B cell (primary cell): Measurements from ENCODE around the gene SULT2B1. TPM values are rescaled to one million over a fixed set of nuclear protein-coding genes. Genes with fewer than 3 reads are reported as not detected.

Experiments used
- ATAC-seq: fragments of 200-7000 bp; cut with Tn5 transposase; one replicate; pipeline ENCODE4 v1.10.0; 2021; ENCODE audit warnings: low read depth, mild to moderate bottlenecking, moderate number of reproducible peaks, moderate library complexity
- CTCF ChIA-PET: fragments of 350-600 bp; sonication (Branson Sonifier 250); formaldehyde crosslinking; loops from one replicate; lab custom pipeline; 2021; ENCODE audit warnings: antibody characterized with exemption, inconsistent platforms; lab: Charles Lee
- POLR2A ChIA-PET: fragments of 350-600 bp; sonication (Branson Sonifier 250); formaldehyde crosslinking; loops from one replicate; lab custom pipeline; 2021; ENCODE audit warnings: antibody characterized with exemption; lab: Charles Lee
- DNase-seq: peaks from one replicate; pipeline ENCODE4 v3.0.0; 2013
- H2AFZ ChIP-seq: 2 replicates; pipeline ENCODE4 v1.6.1; 2012; ENCODE audit warnings: mild to moderate bottlenecking, low read depth, low read length; ENCODE audit not compliant: insufficient read depth, poor library complexity, severe bottlenecking
- H3K27ac ChIP-seq, 2 donors: 1 replicate in 1 of 2; 2 replicates in 1 of 2; pipeline ENCODE4 v1.5.1; 2012 to 2013; ENCODE audit warnings: low read length in 2 of 2, mild to moderate bottlenecking in 2 of 2, moderate library complexity in 1 of 2
- H3K27me3 ChIP-seq, 4 experiments: fragments of 200-600 bp in 1 of 4; sonication (generic) in 1 of 4; replicated peaks in 1 of 4; 1 replicate in 2 of 4; 2 replicates in 2 of 4; pipeline versions ENCODE4 v1.6.1 to v1.7.0; 2013 to 2016; ENCODE audit warnings: low read length in 3 of 4, mild to moderate bottlenecking in 2 of 4, mixed read lengths in 1 of 4, moderate library complexity in 1 of 4; ENCODE audit not compliant: insufficient read depth in 4 of 4, control insufficient read depth in 3 of 4; ENCODE audit errors: control extremely low read depth in 1 of 4
- H3K36me3 ChIP-seq, 2 experiments: replicated peaks in 1 of 2; 1 replicate in 1 of 2; 2 replicates in 1 of 2; pipeline versions ENCODE4 v1.6.1 to v1.7.1; 2013; ENCODE audit warnings: low read length in 1 of 2; ENCODE audit not compliant: insufficient read depth in 2 of 2, control insufficient read depth in 1 of 2; ENCODE audit errors: control extremely low read depth in 1 of 2, extremely low read depth in 1 of 2
- H3K4me1 ChIP-seq, 2 donors: fragments of 200-600 bp in 1 of 2; sonication (generic) in 1 of 2; 1 replicate in 1 of 2; 2 replicates in 1 of 2; pipeline versions ENCODE4 v1.5.1 to v1.6.1; 2013 to 2017; ENCODE audit warnings: low read length in 2 of 2; ENCODE audit not compliant: control insufficient read depth in 2 of 2, insufficient read depth in 2 of 2
- H3K4me2 ChIP-seq: replicated peaks from 2 replicates; pipeline ENCODE3; 2012; ENCODE audit warnings: mild to moderate bottlenecking, low read depth, low read length; ENCODE audit not compliant: poor library complexity, severe bottlenecking
- H3K4me3 ChIP-seq, 5 experiments: fragments of 200-600 bp in 1 of 5; sonication (generic) in 1 of 5; 1 replicate in 3 of 5; 2 replicates in 2 of 5; pipeline versions ENCODE4 v1.5.1 to v1.7.0; 2011 to 2016; ENCODE audit warnings: low read length in 4 of 5, mild to moderate bottlenecking in 4 of 5, low read depth in 2 of 5, control low read depth in 1 of 5, moderate library complexity in 1 of 5; ENCODE audit not compliant: insufficient read depth in 1 of 5; ENCODE audit errors: control extremely low read depth in 1 of 5, extremely low read depth in 1 of 5
- H3K79me2 ChIP-seq: fragments of 200-600 bp; sonication (generic); one replicate; pipeline ENCODE4 v1.6.0; 2016; ENCODE audit warnings: low read length; ENCODE audit not compliant: control insufficient read depth, insufficient read depth
- H3K9ac ChIP-seq: fragments of 200-600 bp; sonication (generic); 2 replicates; pipeline ENCODE4 v1.6.1; 2017; ENCODE audit warnings: mild to moderate bottlenecking, low read length, moderate library complexity
- H3K9me3 ChIP-seq, 3 donors: one replicate each; pipeline versions ENCODE4 v1.6.1 to v1.7.1; 2013; ENCODE audit warnings: low read length in 2 of 3; ENCODE audit not compliant: control insufficient read depth in 2 of 3, insufficient read depth in 1 of 3; ENCODE audit errors: control extremely low read depth in 1 of 3
- H4K20me1 ChIP-seq: 2 replicates; pipeline ENCODE4 v1.6.0; 2012; ENCODE audit warnings: mild to moderate bottlenecking, low read length; ENCODE audit not compliant: insufficient read depth, control insufficient read depth, poor library complexity, severe bottlenecking
- H3K27ac Mint-ChIP-seq: one replicate; pipeline ENCODE4 v1.8.0; 2021; ENCODE audit warnings: mixed read lengths
- H3K27me3 Mint-ChIP-seq: one replicate; pipeline ENCODE4 v1.8.0; 2021; ENCODE audit warnings: mixed read lengths
- H3K4me1 Mint-ChIP-seq: one replicate; pipeline ENCODE4 v1.8.0; 2021; ENCODE audit warnings: mixed read lengths
- H3K4me3 Mint-ChIP-seq: one replicate; pipeline ENCODE4 v1.8.0; 2021; ENCODE audit warnings: mixed read lengths
- H3K9me3 Mint-ChIP-seq: one replicate; pipeline ENCODE4 v1.8.0; 2022; ENCODE audit warnings: mixed read lengths; ENCODE audit not compliant: insufficient read depth
- CTCF ChIP-seq: fragments of 200-600 bp; IDR thresholded peaks from one replicate; pipeline ENCODE4 v1.8.0; 2022; ENCODE audit warnings: antibody characterized with exemption, mild to moderate bottlenecking
- EZH2 ChIP-seq: IDR thresholded peaks from 2 replicates; pipeline ENCODE4 v1.6.1; 2012; ENCODE audit warnings: borderline replicate concordance, low read depth, mild to moderate bottlenecking, moderate library complexity, low read length; ENCODE audit not compliant: insufficient read depth, poor library complexity, severe bottlenecking
- WGBS: methylation state at CpG from one replicate; pipeline ENCODE4 v1.1.5; 2013; ENCODE audit warnings: missing lambda C conversion rate; ENCODE audit not compliant: insufficient coverage; 5-methylcytosine and 5-hydroxymethylcytosine counted together
- intact Hi-C: fragments of 100-400 bp; cut with micrococcal nuclease; formaldehyde crosslinking; loops from one replicate; pipeline ENCODE4 v1.10.0; 2022
- polyA plus RNA-seq: library from polyadenylated mRNA; depleted of rRNA; stranded (reverse); fragments of >200 nt; gene quantifications from 2 replicates; pipeline ENCODE4 v1.2.3, GENCODE V29; 2012
- total RNA-seq, 2 donors: library from RNA; stranded (reverse); fragments of 120-200 nt in 1 of 2; gene quantifications; 1 replicate in 1 of 2; 2 replicates in 1 of 2; pipeline versions ENCODE4 v1.2.3 to v1.2.4, GENCODE V29; 2013 to 2022

The SULT2B1 gene
- total and polyA plus RNA-seq, 2 donors (not counting 1 experiment from before 2014, with no cell fraction given): not detected

- H3K4me2 ChIP-seq: no peak overlapping the region
- Mint-ChIP-seq H3K4me1 (no peaks in the 10 kb centered on the region), H3K27ac (no peak overlapping the region), H3K27me3 (peaks cover 14% of the 10 kb centered on the region), H3K4me3 (no peak overlapping the region), H3K9me3 (peaks cover 5% of the 10 kb centered on the region)
- DNase-seq (no peak), ATAC-seq (no peak)
- H2AFZ ChIP-seq: no peak overlapping the region
- H3K9me3 ChIP-seq: peaks cover 0 to 14% (median 7%) of the 10 kb centered on the region in 3 donors
- peaks cover 0 to 2% (median 0%) of the 10 kb centered on the region in 4 experiments for H3K27me3 ChIP-seq
- H3K79me2 ChIP-seq: no peaks in the 10 kb centered on the region
- intact Hi-C loops: no loop called here
- no peak overlapping the region for H3K4me3 ChIP-seq
- no peak for TF ChIP-seq EZH2
- TF ChIP-seq CTCF: no peak
- H3K9ac ChIP-seq: no peak overlapping the region
- H4K20me1 ChIP-seq: no peaks in the 10 kb centered on the region
- no peaks in the 10 kb centered on the region for H3K4me1 ChIP-seq
- WGBS: no CpG with 5 or more reads among the region's 4 CpGs
- POLR2A ChIA-PET: no interaction called here
- CTCF ChIA-PET: no interaction called here
- no peaks in the 10 kb centered on the region for H3K36me3 ChIP-seq
- H3K27ac ChIP-seq: no peak overlapping the region
Measured at GRCh38 chr19:48520134-48520533, 31.8 kb upstream of the SULT2B1 start.

GRCh38 chr19:48524221-48524620 lies 27.8 kb upstream of the SULT2B1 start:
- H3K4me3 Mint-ChIP-seq: no peak overlapping the region
- no peak overlapping the region for H3K27ac ChIP-seq
- TF ChIP-seq CTCF (no peak), EZH2 (no peak)
- ATAC-seq: no peak
- no peak overlapping the region for H2AFZ ChIP-seq
- ChIA-PET POLR2A (no interaction called here), CTCF (interaction anchor here (0.9 kb wide), 1 partner anchor 34 kb away, joined by 3 read pairs; no protein-coding TSS in a partner anchor)
- H3K4me3 ChIP-seq: no peak overlapping the region
- no peaks in the 10 kb centered on the region for H4K20me1 ChIP-seq
- peaks cover 0 to 9% (median 0%) of the 10 kb centered on the region in 4 experiments for H3K27me3 ChIP-seq
- peaks cover 7% of the 10 kb centered on the region for H3K9me3 Mint-ChIP-seq
- no peaks in the 10 kb centered on the region for H3K4me1 Mint-ChIP-seq
- H3K27me3 Mint-ChIP-seq: peaks cover 14% of the 10 kb centered on the region
- H3K36me3 ChIP-seq: no peaks in the 10 kb centered on the region
- 100% methylated on average over 2 of the region's 2 CpGs for WGBS
- DNase-seq: no peak
- H3K79me2 ChIP-seq: no peaks in the 10 kb centered on the region
- H3K9me3 ChIP-seq: peaks cover 0 to 40% (median 20%) of the 10 kb centered on the region in 3 donors
- no peak overlapping the region for H3K4me2 ChIP-seq
- H3K9ac ChIP-seq: no peak overlapping the region
- intact Hi-C loops: no loop called here
- no peak overlapping the region for H3K27ac Mint-ChIP-seq
- no peaks in the 10 kb centered on the region for H3K4me1 ChIP-seq
